GM21423 (cell line): ENCODE data around the gene OR2V1.
"Not testable (repeated sequence)": the region's sequence is repeated elsewhere in the genome, so short reads cannot be mapped to it uniquely, and the experiment has no call there.

ENCODE experiments used
- ATAC-seq: cut with Tn5 transposase; IDR thresholded peaks from one replicate; pipeline ENCODE4 v1.9.1; 2021; ENCODE audit warnings: mild to moderate bottlenecking, moderate library complexity; ENCODE audit not compliant: unreplicated experiment

The OR2V1 gene

GRCh38 chr5:181104606-181105390 lies 26.2 kb downstream of the OR2V1 start:
- not testable (repeated sequence) for ATAC-seq

GRCh38 chr5:181104259-181104568 lies 26.8 kb downstream of the OR2V1 start:
- not testable (repeated sequence) for ATAC-seq

- ATAC-seq, result not testable (repeated sequence)
Measured at GRCh38 chr5:181101930-181102674, 28.9 kb downstream of the OR2V1 start.

GRCh38 chr5:181101030-181101641 lies 29.8 kb downstream of the OR2V1 start:
- ATAC-seq, result not testable (repeated sequence)

- no peak for ATAC-seq
Measured at GRCh38 chr5:181100121-181100875, 30.7 kb downstream of the OR2V1 start.

GRCh38 chr5:181099602-181100086 lies 31.3 kb downstream of the OR2V1 start:
- ATAC-seq, result no peak

GRCh38 chr5:181098762-181099601 lies 32.0 kb downstream of the OR2V1 start:
- ATAC-seq, result no peak

- ATAC-seq, result not testable (repeated sequence)
Measured at GRCh38 chr5:181097759-181098491, 33.0 kb downstream of the OR2V1 start.

GRCh38 chr5:181097383-181097753 lies 33.6 kb downstream of the OR2V1 start:
- ATAC-seq, result not testable (repeated sequence)

GRCh38 chr5:181096721-181097382 lies 34.1 kb downstream of the OR2V1 start:
- ATAC-seq, result not testable (repeated sequence)

- not testable (repeated sequence) for ATAC-seq
Measured at GRCh38 chr5:181095162-181095561, 35.8 kb downstream of the OR2V1 start.

- no peak for ATAC-seq
Measured at GRCh38 chr5:181092428-181092827, 38.5 kb downstream of the OR2V1 start.

- ATAC-seq, result no peak
Measured at GRCh38 chr5:181088289-181088688, 42.7 kb downstream of the OR2V1 start.

GRCh38 chr5:181087309-181087708 lies 43.7 kb downstream of the OR2V1 start:
- no peak for ATAC-seq

GRCh38 chr5:181086884-181087205 lies 44.1 kb downstream of the OR2V1 start:
- ATAC-seq, result no peak

GRCh38 chr5:181086026-181086883 lies 44.7 kb downstream of the OR2V1 start:
- ATAC-seq, result no peak

GRCh38 chr5:181084621-181085195 lies 46.3 kb downstream of the OR2V1 start:
- ATAC-seq, result no peak

- no peak for ATAC-seq
Measured at GRCh38 chr5:181081989-181082388, 49.0 kb downstream of the OR2V1 start.
